Neural cell (in vitro differentiated cells): ENCODE results near the gene HIF1A. TPM values are rescaled to one million over a fixed set of nuclear protein-coding genes. Genes with fewer than 3 reads are reported as not detected.

Experiments
- H2AFZ ChIP-seq: fragments of 200-600, 300-800 bp; sonication (generic), shearing (Covaris generic); 2 replicates; pipeline ENCODE4 v1.6.0; 2014; ENCODE audit warnings: low read depth, mild to moderate bottlenecking, antibody characterized with exemption, low read length, moderate library complexity
- H3F3A ChIP-seq: fragments of 200-600 bp; shearing (Covaris generic); 2 replicates; pipeline ENCODE4 v1.6.1; 2016; ENCODE audit warnings: mild to moderate bottlenecking, moderate library complexity, mixed read lengths, antibody characterized with exemption, low read length; ENCODE audit not compliant: insufficient read depth, poor library complexity, severe bottlenecking
- H3K27ac ChIP-seq: fragments of 200-600, 300-800 bp; sonication (generic), shearing (Covaris generic); 2 replicates; pipeline ENCODE4 v1.5.1; 2014; ENCODE audit warnings: mild to moderate bottlenecking, low read length, moderate library complexity
- H3K27me3 ChIP-seq: fragments of 300-800, 200-600 bp; sonication (generic), shearing (Covaris generic); 2 replicates; pipeline ENCODE4 v1.6.0; 2014; ENCODE audit warnings: mild to moderate bottlenecking, low read depth, low read length, moderate library complexity; ENCODE audit not compliant: insufficient read depth
- H3K36me3 ChIP-seq: fragments of 300-800, 200-600 bp; sonication (generic), shearing (Covaris generic); 2 replicates; pipeline ENCODE4 v1.5.1; 2014; ENCODE audit warnings: mild to moderate bottlenecking, antibody characterized with exemption, low read length, moderate library complexity; ENCODE audit not compliant: insufficient read depth
- H3K4me2 ChIP-seq: fragments of 300-800, 200-600 bp; sonication (generic), shearing (Covaris generic); 2 replicates; pipeline ENCODE4 v1.6.0; 2014; ENCODE audit warnings: mild to moderate bottlenecking, low read length
- H3K4me3 ChIP-seq: fragments of 300-800, 200-600 bp; sonication (generic), shearing (Covaris generic); 2 replicates; pipeline ENCODE4 v1.5.1; 2014; ENCODE audit warnings: mild to moderate bottlenecking, low read length, moderate library complexity
- H3K79me2 ChIP-seq: fragments of 200-600 bp; shearing (Covaris generic); replicated peaks from 2 replicates; pipeline ENCODE4 v1.6.0; 2014; ENCODE audit warnings: mild to moderate bottlenecking, low read length, moderate library complexity; ENCODE audit not compliant: insufficient read depth
- H3K9ac ChIP-seq: fragments of 300-800, 200-600 bp; sonication (generic), shearing (Covaris generic); 2 replicates; pipeline ENCODE4 v1.6.1; 2016; ENCODE audit warnings: mild to moderate bottlenecking, low read length, mixed read lengths
- H3K9me2 ChIP-seq: fragments of 200-600 bp; shearing (Covaris generic); 2 replicates; pipeline ENCODE4 v1.6.1; 2016; ENCODE audit warnings: mild to moderate bottlenecking, low read length, mixed read lengths; ENCODE audit not compliant: insufficient read depth
- H3K9me3 ChIP-seq: fragments of 200-600, 300-800 bp; sonication (generic), shearing (Covaris generic); 2 replicates; pipeline ENCODE4 v1.6.1; 2016; ENCODE audit warnings: mild to moderate bottlenecking, mixed run types, low read length, moderate library complexity, mixed read lengths
- H4K20me1 ChIP-seq: fragments of 200-600 bp; shearing (Covaris generic); 2 replicates; pipeline ENCODE4 v1.6.1; 2016; ENCODE audit warnings: mild to moderate bottlenecking, mixed run types; ENCODE audit not compliant: insufficient read depth
- CTCF ChIP-seq: fragments of 450-650 bp; IDR thresholded peaks from 2 replicates; pipeline ENCODE4 v1.5.1; 2014; ENCODE audit warnings: antibody characterized with exemption, mild to moderate bottlenecking, moderate library complexity; ENCODE audit not compliant: poor library complexity, severe bottlenecking
- EP300 ChIP-seq: fragments of 450-650 bp; conservative IDR thresholded peaks from 2 replicates; pipeline ENCODE4 v1.6.1; 2014; ENCODE audit warnings: antibody characterized with exemption, mild to moderate bottlenecking, moderate library complexity; ENCODE audit not compliant: poor library complexity, severe bottlenecking
- EZH2 ChIP-seq: fragments of 200-600, 300-800 bp; shearing (Covaris generic), sonication (generic); IDR thresholded peaks from 2 replicates; pipeline ENCODE4 v1.6.1; 2014; ENCODE audit warnings: antibody characterized with exemption, low read length, borderline replicate concordance, mild to moderate bottlenecking; ENCODE audit not compliant: insufficient read depth, poor library complexity, severe bottlenecking
- MXI1 ChIP-seq: fragments of 450-650 bp; conservative IDR thresholded peaks from 2 replicates; pipeline ENCODE4 v1.6.1; 2014; ENCODE audit warnings: antibody characterized with exemption, mild to moderate bottlenecking; ENCODE audit not compliant: poor library complexity, severe bottlenecking
- POLR2AphosphoS5 ChIP-seq: IDR thresholded peaks from 2 replicates; pipeline ENCODE4 v1.6.1; 2012
- RAD21 ChIP-seq: fragments of 450-650 bp; conservative IDR thresholded peaks from 2 replicates; pipeline ENCODE4 v1.6.1; 2014; ENCODE audit warnings: antibody characterized with exemption, mild to moderate bottlenecking, moderate library complexity
- SMC3 ChIP-seq: fragments of 450-650 bp; conservative IDR thresholded peaks from 2 replicates; pipeline ENCODE4 v1.6.1; 2014; ENCODE audit warnings: antibody characterized with exemption, mild to moderate bottlenecking, moderate library complexity; ENCODE audit not compliant: poor library complexity
- TAF1 ChIP-seq: IDR thresholded peaks from 2 replicates; pipeline ENCODE4 v1.6.1; 2012; ENCODE audit warnings: low read depth
- polyA plus RNA-seq: library from polyadenylated mRNA; depleted of rRNA; stranded (reverse); fragments of >200 nt; gene quantifications from 2 replicates; pipeline ENCODE4 v1.2.3, GENCODE V29; 2014
- TF ChIP-seq, protein P1 (sequence below): IDR thresholded peaks from 2 replicates; pipeline ENCODE4 v1.6.1; 2012; ENCODE audit warnings: borderline replicate concordance

The HIF1A gene
- polyA plus RNA-seq, 1 donor from 2014 or later = 75.0 TPM

DNA sequence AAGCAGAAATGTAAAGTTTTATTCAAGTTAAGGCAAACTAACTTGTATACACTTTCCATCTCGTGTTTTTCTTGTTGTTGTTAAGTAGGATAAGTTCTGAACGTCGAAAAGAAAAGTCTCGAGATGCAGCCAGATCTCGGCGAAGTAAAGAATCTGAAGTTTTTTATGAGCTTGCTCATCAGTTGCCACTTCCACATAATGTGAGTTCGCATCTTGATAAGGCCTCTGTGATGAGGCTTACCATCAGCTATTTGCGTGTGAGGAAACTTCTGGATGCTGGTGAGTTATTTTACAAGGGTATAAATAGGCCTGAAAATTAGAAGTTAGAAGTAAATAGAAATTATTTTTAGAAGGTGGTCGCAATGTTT is 25.0 kb downstream of the HIF1A start:
- Histone ChIP-seq H2AFZ (no peak overlapping the region), H3K9ac (no peak overlapping the region), H3K9me2 (no peaks in the 10 kb centered on the region), H3K4me3 (no peak overlapping the region), H3K27me3 (no peaks in the 10 kb centered on the region), H3F3A (no peaks in the 10 kb centered on the region), H3K9me3 (no peaks in the 10 kb centered on the region), H3K4me2 (no peak overlapping the region), H3K27ac (no peak overlapping the region), H3K36me3 (no peaks in the 10 kb centered on the region), H4K20me1 (no peaks in the 10 kb centered on the region), H3K79me2 (peaks cover 67% of the 10 kb centered on the region)
- TF ChIP-seq POLR2AphosphoS5 (no peak), CTCF (no peak), TAF1 (no peak), RAD21 (no peak), EZH2 (no peak), MXI1 (no peak), SMC3 (no peak), EP300 (no peak)
- TF ChIP-seq, protein P1, sequence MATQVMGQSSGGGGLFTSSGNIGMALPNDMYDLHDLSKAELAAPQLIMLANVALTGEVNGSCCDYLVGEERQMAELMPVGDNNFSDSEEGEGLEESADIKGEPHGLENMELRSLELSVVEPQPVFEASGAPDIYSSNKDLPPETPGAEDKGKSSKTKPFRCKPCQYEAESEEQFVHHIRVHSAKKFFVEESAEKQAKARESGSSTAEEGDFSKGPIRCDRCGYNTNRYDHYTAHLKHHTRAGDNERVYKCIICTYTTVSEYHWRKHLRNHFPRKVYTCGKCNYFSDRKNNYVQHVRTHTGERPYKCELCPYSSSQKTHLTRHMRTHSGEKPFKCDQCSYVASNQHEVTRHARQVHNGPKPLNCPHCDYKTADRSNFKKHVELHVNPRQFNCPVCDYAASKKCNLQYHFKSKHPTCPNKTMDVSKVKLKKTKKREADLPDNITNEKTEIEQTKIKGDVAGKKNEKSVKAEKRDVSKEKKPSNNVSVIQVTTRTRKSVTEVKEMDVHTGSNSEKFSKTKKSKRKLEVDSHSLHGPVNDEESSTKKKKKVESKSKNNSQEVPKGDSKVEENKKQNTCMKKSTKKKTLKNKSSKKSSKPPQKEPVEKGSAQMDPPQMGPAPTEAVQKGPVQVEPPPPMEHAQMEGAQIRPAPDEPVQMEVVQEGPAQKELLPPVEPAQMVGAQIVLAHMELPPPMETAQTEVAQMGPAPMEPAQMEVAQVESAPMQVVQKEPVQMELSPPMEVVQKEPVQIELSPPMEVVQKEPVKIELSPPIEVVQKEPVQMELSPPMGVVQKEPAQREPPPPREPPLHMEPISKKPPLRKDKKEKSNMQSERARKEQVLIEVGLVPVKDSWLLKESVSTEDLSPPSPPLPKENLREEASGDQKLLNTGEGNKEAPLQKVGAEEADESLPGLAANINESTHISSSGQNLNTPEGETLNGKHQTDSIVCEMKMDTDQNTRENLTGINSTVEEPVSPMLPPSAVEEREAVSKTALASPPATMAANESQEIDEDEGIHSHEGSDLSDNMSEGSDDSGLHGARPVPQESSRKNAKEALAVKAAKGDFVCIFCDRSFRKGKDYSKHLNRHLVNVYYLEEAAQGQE = no peak

GRCh38 chr14:61720741-61721140 is 25.4 kb downstream of the HIF1A start:
- Histone ChIP-seq H3K9me3 (no peaks in the 10 kb centered on the region), H3K27ac (no peak overlapping the region), H3F3A (no peaks in the 10 kb centered on the region), H3K4me2 (no peak overlapping the region), H3K9me2 (no peaks in the 10 kb centered on the region), H3K36me3 (no peaks in the 10 kb centered on the region), H4K20me1 (no peaks in the 10 kb centered on the region), H3K27me3 (no peaks in the 10 kb centered on the region), H3K9ac (no peak overlapping the region), H3K79me2 (peaks cover 63% of the 10 kb centered on the region), H2AFZ (no peak overlapping the region), H3K4me3 (no peak overlapping the region)
- no peak for TF ChIP-seq SMC3
- no peak for TF ChIP-seq EP300
- TF ChIP-seq TAF1 = no peak
- TF ChIP-seq, protein P1 = no peak
- TF ChIP-seq POLR2AphosphoS5 = no peak
- no peak for TF ChIP-seq MXI1
- TF ChIP-seq RAD21 = no peak
- no peak for TF ChIP-seq EZH2
- TF ChIP-seq CTCF = no peak
